GM23338 (cell line): ENCODE data around the gene PPM1H. TPM values are rescaled to one million over a fixed set of nuclear protein-coding genes. Genes with fewer than 3 reads are reported as not detected.

Experiments
- ATAC-seq: fragments of 200-7000 bp; cut with Tn5 transposase; 3 replicates; pipeline ENCODE4 v1.9.1; 2020
- DNase-seq: peaks from one replicate; pipeline ENCODE4 v3.0.0-alpha.2; 2015; ENCODE audit warnings: low spot score
- H2AFZ ChIP-seq: fragments of 200-600 bp; sonication (generic); 2 replicates; pipeline ENCODE4 v1.8.0; 2016; ENCODE audit warnings: antibody characterized with exemption, mild to moderate bottlenecking, moderate library complexity
- H3F3A ChIP-seq: fragments of 200-600 bp; sonication (generic); replicated peaks from 2 replicates; pipeline ENCODE4 v1.8.0; 2017; ENCODE audit warnings: antibody characterized with exemption, mixed run types, low read depth
- H3K27ac ChIP-seq: fragments of 200-600 bp; sonication (generic); 2 replicates; pipeline ENCODE4 v1.6.1; 2016; ENCODE audit warnings: low read depth
- H3K27me3 ChIP-seq: fragments of 200-600 bp; sonication (generic); 2 replicates; pipeline ENCODE4 v1.8.0; 2016; ENCODE audit warnings: mild to moderate bottlenecking, mixed run types, moderate library complexity; ENCODE audit not compliant: insufficient read depth
- H3K36me3 ChIP-seq: fragments of 200-600 bp; sonication (generic); 2 replicates; pipeline ENCODE4 v1.8.0; 2016; ENCODE audit warnings: mild to moderate bottlenecking; ENCODE audit not compliant: insufficient read depth
- H3K4me1 ChIP-seq: fragments of 200-600 bp; sonication (generic); 2 replicates; pipeline ENCODE4 v1.8.0; 2016; ENCODE audit warnings: mild to moderate bottlenecking, moderate library complexity; ENCODE audit not compliant: insufficient read depth
- H3K4me2 ChIP-seq: fragments of 200-600 bp; sonication (generic); 2 replicates; pipeline ENCODE4 v1.7.1; 2017; ENCODE audit warnings: mixed run types
- H3K4me3 ChIP-seq: fragments of 200-600 bp; sonication (generic); 2 replicates; pipeline ENCODE4 v1.6.1; 2016; ENCODE audit warnings: mixed run types
- H3K79me2 ChIP-seq: fragments of 200-600 bp; sonication (generic); replicated peaks from 2 replicates; pipeline ENCODE4 v1.8.0; 2017; ENCODE audit warnings: mild to moderate bottlenecking; ENCODE audit not compliant: insufficient read depth
- H3K9me2 ChIP-seq: fragments of 200-600 bp; sonication (generic); 2 replicates; pipeline ENCODE4 v1.8.0; 2017; ENCODE audit not compliant: insufficient read depth
- H4K20me1 ChIP-seq: fragments of 200-600 bp; sonication (generic); replicated peaks from 2 replicates; pipeline ENCODE4 v1.8.0; 2017; ENCODE audit warnings: mild to moderate bottlenecking; ENCODE audit not compliant: insufficient read depth
- H3K27ac Mint-ChIP-seq: 2 replicates; pipeline ENCODE4 v1.8.0; 2020; ENCODE audit warnings: inconsistent platforms, mild to moderate bottlenecking, moderate library complexity, mixed read lengths
- H3K27me3 Mint-ChIP-seq: 3 replicates; pipeline ENCODE4 v1.8.0; 2022; ENCODE audit warnings: low read depth, mild to moderate bottlenecking, moderate library complexity, mixed read lengths, inconsistent platforms; ENCODE audit not compliant: insufficient read depth, poor library complexity
- H3K36me3 Mint-ChIP-seq: 3 replicates; pipeline ENCODE4 v1.8.0; 2021; ENCODE audit warnings: low read depth, mild to moderate bottlenecking, inconsistent platforms, moderate library complexity, mixed read lengths
- H3K4me1 Mint-ChIP-seq: 3 replicates; pipeline ENCODE4 v1.8.0; 2020; ENCODE audit warnings: mild to moderate bottlenecking, inconsistent platforms, mixed read lengths
- H3K4me3 Mint-ChIP-seq: 3 replicates; pipeline ENCODE4 v1.8.0; 2021; ENCODE audit warnings: moderate library complexity, mild to moderate bottlenecking, inconsistent platforms, mixed read lengths
- H3K9me3 Mint-ChIP-seq: 3 replicates; pipeline ENCODE4 v1.8.0; 2020; ENCODE audit warnings: moderate library complexity, mild to moderate bottlenecking, inconsistent platforms, mixed read lengths
- POLR2AphosphoS5 ChIP-seq: IDR thresholded peaks from 2 replicates; pipeline ENCODE4 v1.6.1; 2016; ENCODE audit warnings: antibody characterized with exemption, low read depth
- ZNF114 ChIP-seq: fragments of 250-450 bp; sonication (Bioruptor Pico); IDR thresholded peaks from 2 replicates; pipeline ENCODE4 v1.5.0; 2020; ENCODE audit warnings: mild to moderate bottlenecking, moderate library complexity
- ZNF462 ChIP-seq: fragments of 250-450 bp; sonication (Bioruptor Pico); IDR thresholded peaks from 2 replicates; pipeline ENCODE4 v1.5.0; 2020; ENCODE audit warnings: mild to moderate bottlenecking, moderate library complexity
- polyA plus RNA-seq: library from polyadenylated mRNA; unstranded; fragments of >200 nt; fragmentation: Nextera tagmentation; extraction: Ambion mirVana; gene quantifications from 2 replicates; pipeline ENCODE4 v1.2.1, GENCODE V29; 2016
- total RNA-seq: library from RNA; depleted of rRNA; stranded (reverse); fragments of >200 nt; shearing (Covaris generic); gene quantifications from 2 replicates; pipeline ENCODE4 v1.2.3, GENCODE V29; 2014

Gene PPM1H
- total and polyA plus RNA-seq, 2 experiments from 2014 or later = 11.4 to 41.2 TPM

GRCh38 chr12:62695696-62696095 lies 239.3 kb downstream of the PPM1H start (continued):
- TF ChIP-seq ZNF462 (CRISPR knock-in tag) (no peak), POLR2AphosphoS5 (no peak)

DNA sequence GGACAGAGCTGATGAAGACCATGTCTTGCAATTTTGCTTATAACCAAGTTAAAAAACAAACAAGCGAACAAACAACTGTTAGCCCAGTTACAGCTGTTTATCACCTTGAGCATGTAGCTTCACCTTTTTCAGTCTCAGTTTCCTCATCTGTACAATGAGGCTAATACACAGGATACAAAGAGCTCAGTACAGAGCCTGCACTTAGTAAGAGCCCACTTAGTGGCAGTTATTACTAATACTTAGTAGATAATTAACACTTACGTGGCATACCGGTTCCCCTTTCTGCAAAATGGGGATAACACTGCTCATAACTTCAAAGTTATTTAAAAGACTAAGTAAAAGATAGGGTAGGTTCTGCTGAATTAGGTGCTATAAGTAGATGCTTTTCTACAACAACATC lies 240.3 kb downstream of the PPM1H start:
- Histone ChIP-seq H2AFZ (no peak overlapping the region), H3F3A (no peaks in the 10 kb centered on the region; the same call in 1 of the 2 replicates), H3K36me3 (no peaks in the 10 kb centered on the region; the same call in 1 of the 2 replicates), H3K9me2 (peaks cover 11% of the 10 kb centered on the region; the same call in 1 of the 2 replicates), H4K20me1 (no peaks in the 10 kb centered on the region), H3K27me3 (no peaks in the 10 kb centered on the region), H3K79me2 (no peaks in the 10 kb centered on the region), H3K4me2 (no peak overlapping the region), H3K27ac (no peak overlapping the region), H3K4me1 (peaks cover 17% of the 10 kb centered on the region; the same call in 1 of the 2 replicates), H3K4me3 (no peak overlapping the region)
- ATAC-seq = no peak
- TF ChIP-seq ZNF462 (CRISPR knock-in tag) (no peak), ZNF114 (CRISPR knock-in tag) (no peak)
- peaks cover 38% of the 10 kb centered on the region for H3K36me3 Mint-ChIP-seq
- no peaks in the 10 kb centered on the region for H3K9me3 Mint-ChIP-seq
- peaks cover 4% of the 10 kb centered on the region; the same call in 2 of the 3 replicates for H3K4me1 Mint-ChIP-seq
- no peak for DNase-seq
- peaks cover 4% of the 10 kb centered on the region for H3K27me3 Mint-ChIP-seq
- H3K27ac Mint-ChIP-seq = no peak overlapping the region
- no peak overlapping the region for H3K4me3 Mint-ChIP-seq
